ENCODE data around the gene CSF1R.

The CSF1R gene

GRCh38 chr5:150120617-150121447 lies 34.5 kb upstream of the CSF1R start:
- no peak for DNase-seq

- no peak for DNase-seq
These were observed 33.7 kb upstream of the CSF1R start for GRCh38 chr5:150120062-150120441.

- DNase-seq, result peak; percentile 18
These were observed 33.2 kb upstream of the CSF1R start for GRCh38 chr5:150119421-150120061.

- no peak for DNase-seq
These were observed 32.3 kb upstream of the CSF1R start for GRCh38 chr5:150118561-150119229.

- no peak for DNase-seq
These were observed 31.7 kb upstream of the CSF1R start for GRCh38 chr5:150117945-150118560.

- no peak for DNase-seq
These were observed 30.5 kb upstream of the CSF1R start for GRCh38 chr5:150116667-150117400.

GRCh38 chr5:150114773-150115408 lies 28.5 kb upstream of the CSF1R start:
- no peak for DNase-seq

GRCh38 chr5:150114102-150114641 lies 27.8 kb upstream of the CSF1R start:
- no peak for DNase-seq

- no peak for DNase-seq
These were observed 26.8 kb upstream of the CSF1R start for GRCh38 chr5:150113047-150113744.

GRCh38 chr5:150112201-150113046 lies 26.1 kb upstream of the CSF1R start:
- no peak for DNase-seq

- DNase-seq, result no peak
These were observed 24.8 kb upstream of the CSF1R start for GRCh38 chr5:150111122-150111521.

- no peak for DNase-seq
These were observed 23.6 kb upstream of the CSF1R start for GRCh38 chr5:150109921-150110320.

GRCh38 chr5:150108711-150109514 lies 22.6 kb upstream of the CSF1R start:
- no peak for DNase-seq

GRCh38 chr5:150107909-150108447 lies 21.6 kb upstream of the CSF1R start:
- DNase-seq, result no peak

GRCh38 chr5:150106674-150107426 lies 20.5 kb upstream of the CSF1R start:
- no peak for DNase-seq

GRCh38 chr5:150105928-150106615 lies 19.7 kb upstream of the CSF1R start:
- DNase-seq, result no peak

GRCh38 chr5:150104550-150104870 lies 18.2 kb upstream of the CSF1R start:
- DNase-seq, result no peak

Data from activated CD4-positive, alpha-beta T cell treated with anti-CD3 and anti-CD28 coated beads, Interleukin-2, Interleukin-6, amounts not matched to agents 100 ng/mL and 50 ng/mL, durations not matched to agents 16 hours and 8 hours (primary cell).